HEK293 (cell line): ENCODE data around the gene LBX1.
A peak's percentile ranks its signal among the peaks of the same experiment; 100 is the strongest.

ENCODE experiments used
- FEZF1 ChIP-seq: fragments of 450-650 bp; formaldehyde crosslinking; IDR thresholded peaks from 2 replicates; pipeline ENCODE4 v1.5.1; 2016; ENCODE audit warnings: missing biosample characterization, missing genetic modification characterization
- HOXA7 ChIP-seq: sonication (generic); formaldehyde crosslinking; IDR thresholded peaks from 2 replicates; pipeline ENCODE4 v1.8.1; 2022; ENCODE audit warnings: missing genetic modification reagents, borderline replicate concordance
- KLF16 ChIP-seq: fragments of 450-650 bp; formaldehyde crosslinking; IDR thresholded peaks from 2 replicates; pipeline ENCODE4 v1.5.1; 2017; ENCODE audit warnings: missing biosample characterization, missing genetic modification characterization
- MEIS1 ChIP-seq: sonication (generic); formaldehyde crosslinking; IDR thresholded peaks from 2 replicates; pipeline ENCODE4 v1.8.1; 2022; ENCODE audit warnings: missing genetic modification reagents, mild to moderate bottlenecking, borderline replicate concordance
- OVOL3 ChIP-seq: fragments of 450-650 bp; formaldehyde crosslinking; IDR thresholded peaks from 2 replicates; pipeline ENCODE4 v1.5.1; 2016; ENCODE audit warnings: missing biosample characterization, missing genetic modification characterization
- RBAK ChIP-seq: fragments of 450-650 bp; formaldehyde crosslinking; IDR thresholded peaks from 2 replicates; pipeline ENCODE4 v1.5.1; 2016; ENCODE audit warnings: missing biosample characterization, missing genetic modification characterization
- SP2 ChIP-seq: fragments of 450-650 bp; formaldehyde crosslinking; IDR thresholded peaks from 2 replicates; pipeline ENCODE4 v1.5.1; 2016; ENCODE audit warnings: missing biosample characterization, missing genetic modification characterization
- ZBTB17 ChIP-seq: fragments of 450-650 bp; formaldehyde crosslinking; IDR thresholded peaks from 2 replicates; pipeline ENCODE4 v1.5.1; 2016; ENCODE audit warnings: missing biosample characterization, missing genetic modification characterization
- ZBTB7A ChIP-seq: fragments of 450-650 bp; formaldehyde crosslinking; IDR thresholded peaks from 2 replicates; pipeline ENCODE4 v1.5.1; 2016; ENCODE audit warnings: low read depth, missing biosample characterization, missing genetic modification characterization
- ZNF121 ChIP-seq: fragments of 450-650 bp; formaldehyde crosslinking; IDR thresholded peaks from 2 replicates; pipeline ENCODE4 v1.5.1; 2016; ENCODE audit warnings: missing biosample characterization, missing genetic modification characterization
- ZNF221 ChIP-seq: fragments of 450-650 bp; formaldehyde crosslinking; IDR thresholded peaks from 2 replicates; pipeline ENCODE4 v1.5.1; 2017; ENCODE audit warnings: missing biosample characterization, missing genetic modification characterization, borderline replicate concordance
- ZNF24 ChIP-seq: fragments of 450-650 bp; formaldehyde crosslinking; IDR thresholded peaks from 2 replicates; pipeline ENCODE4 v1.5.1; 2016; ENCODE audit warnings: missing biosample characterization, missing genetic modification characterization
- ZNF335 ChIP-seq: fragments of 450-650 bp; formaldehyde crosslinking; conservative IDR thresholded peaks from 2 replicates; pipeline ENCODE4 v1.5.1; 2016; ENCODE audit warnings: missing biosample characterization, missing genetic modification characterization
- ZNF433 ChIP-seq: fragments of 450-650 bp; formaldehyde crosslinking; IDR thresholded peaks from 2 replicates; pipeline ENCODE4 v1.5.1; 2016; ENCODE audit warnings: missing biosample characterization, missing genetic modification characterization, low read depth
- ZNF473 ChIP-seq: fragments of 450-650 bp; formaldehyde crosslinking; IDR thresholded peaks from 2 replicates; pipeline ENCODE4 v1.5.1; 2017; ENCODE audit warnings: missing biosample characterization, missing genetic modification characterization
- ZNF501 ChIP-seq: fragments of 450-650 bp; formaldehyde crosslinking; IDR thresholded peaks from 2 replicates; pipeline ENCODE4 v1.5.1; 2016; ENCODE audit warnings: missing biosample characterization, missing genetic modification characterization
- ZNF558 ChIP-seq: fragments of 450-650 bp; formaldehyde crosslinking; IDR thresholded peaks from 2 replicates; pipeline ENCODE4 v1.5.1; 2016; ENCODE audit warnings: missing biosample characterization, missing genetic modification characterization
- ZNF629 ChIP-seq: fragments of 450-650 bp; formaldehyde crosslinking; IDR thresholded peaks from 2 replicates; pipeline ENCODE4 v1.5.1; 2017; ENCODE audit warnings: missing biosample characterization, missing genetic modification characterization
- ZNF707 ChIP-seq: fragments of 450-650 bp; formaldehyde crosslinking; IDR thresholded peaks from 2 replicates; pipeline ENCODE4 v1.5.1; 2016; ENCODE audit warnings: missing biosample characterization, missing genetic modification characterization
- ZNF777 ChIP-seq: fragments of 450-650 bp; formaldehyde crosslinking; IDR thresholded peaks from 2 replicates; pipeline ENCODE4 v1.5.1; 2017; ENCODE audit warnings: missing biosample characterization, missing genetic modification characterization, borderline replicate concordance
- TF ChIP-seq, protein P1 (sequence below): fragments of 450-650 bp; formaldehyde crosslinking; IDR thresholded peaks from 2 replicates; pipeline ENCODE4; 2016; ENCODE audit warnings: missing biosample characterization, missing genetic modification characterization
- TF ChIP-seq, protein P2 (sequence below): fragments of 450-650 bp; formaldehyde crosslinking; IDR thresholded peaks from 2 replicates; pipeline ENCODE4 v1.5.1; 2016; ENCODE audit warnings: missing biosample characterization, missing genetic modification characterization
- TF ChIP-seq, protein P3 (sequence below): fragments of 450-650 bp; formaldehyde crosslinking; IDR thresholded peaks from 2 replicates; pipeline ENCODE4 v1.5.1; 2017; ENCODE audit warnings: missing biosample characterization, missing genetic modification characterization
- TF ChIP-seq, protein P4 (sequence below): fragments of 450-650 bp; formaldehyde crosslinking; IDR thresholded peaks from 2 replicates; pipeline ENCODE4 v1.5.1; 2016; ENCODE audit warnings: missing biosample characterization, missing genetic modification characterization
- TF ChIP-seq, protein P5 (sequence below): fragments of 450-650 bp; formaldehyde crosslinking; IDR thresholded peaks from 2 replicates; pipeline ENCODE4 v1.5.1; 2016; ENCODE audit warnings: missing biosample characterization, missing genetic modification characterization
- TF ChIP-seq, protein P6 (sequence below): fragments of 450-650 bp; formaldehyde crosslinking; IDR thresholded peaks from 2 replicates; pipeline ENCODE4 v1.5.1; 2017; ENCODE audit warnings: missing biosample characterization, missing genetic modification characterization
- TF ChIP-seq, protein P7 (sequence below): fragments of 450-650 bp; formaldehyde crosslinking; IDR thresholded peaks from 2 replicates; pipeline ENCODE4 v1.5.1; 2017; ENCODE audit warnings: missing biosample characterization, missing genetic modification characterization
- TF ChIP-seq, protein P8 (sequence below): fragments of 450-650 bp; formaldehyde crosslinking; IDR thresholded peaks from 2 replicates; pipeline ENCODE4 v1.5.1; 2016; ENCODE audit warnings: missing biosample characterization, missing genetic modification characterization

Gene LBX1

DNA sequence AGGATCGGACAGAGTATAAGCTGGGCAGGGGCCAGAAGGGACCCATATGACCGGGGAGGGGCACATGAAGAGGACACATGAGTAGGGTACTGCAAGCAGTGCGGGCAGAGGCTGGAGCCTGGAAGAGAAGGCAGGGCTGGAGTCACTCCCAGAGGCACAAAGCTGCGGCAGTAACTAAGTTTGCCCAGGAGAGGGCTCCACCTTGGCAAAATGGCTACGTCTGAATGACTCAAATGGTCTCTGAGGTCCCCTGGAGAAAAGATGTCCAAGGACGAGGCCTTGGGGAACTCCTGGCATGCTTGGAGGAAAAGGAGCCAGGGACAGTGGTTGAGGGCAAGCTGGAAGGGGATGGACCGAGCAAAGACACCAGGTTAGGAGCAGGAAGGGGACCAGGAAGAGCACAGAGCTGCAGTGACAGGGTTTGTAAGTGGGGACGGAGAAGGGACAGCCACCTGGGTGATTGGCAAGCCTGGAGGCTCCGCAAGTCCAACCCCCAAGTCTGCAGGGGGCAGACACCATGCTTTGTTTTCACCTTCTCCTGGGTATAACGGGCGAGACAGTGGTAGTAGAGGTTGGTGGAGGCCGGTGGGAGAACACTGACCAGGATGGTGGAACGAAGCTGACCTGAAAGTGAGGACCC, 43.1 kb upstream of the LBX1 start (continued):
- peak; percentile 91 for TF ChIP-seq ZBTB17 (tag by site-specific recombination)
- TF ChIP-seq ZNF121 (tag by site-specific recombination): no peak
- no peak for TF ChIP-seq SP2 (tag by site-specific recombination)
- no peak for TF ChIP-seq RBAK
- TF ChIP-seq ZNF221 (tag by site-specific recombination): no peak
- no peak for TF ChIP-seq ZNF473 (tag by site-specific recombination)
- TF ChIP-seq, protein P1, sequence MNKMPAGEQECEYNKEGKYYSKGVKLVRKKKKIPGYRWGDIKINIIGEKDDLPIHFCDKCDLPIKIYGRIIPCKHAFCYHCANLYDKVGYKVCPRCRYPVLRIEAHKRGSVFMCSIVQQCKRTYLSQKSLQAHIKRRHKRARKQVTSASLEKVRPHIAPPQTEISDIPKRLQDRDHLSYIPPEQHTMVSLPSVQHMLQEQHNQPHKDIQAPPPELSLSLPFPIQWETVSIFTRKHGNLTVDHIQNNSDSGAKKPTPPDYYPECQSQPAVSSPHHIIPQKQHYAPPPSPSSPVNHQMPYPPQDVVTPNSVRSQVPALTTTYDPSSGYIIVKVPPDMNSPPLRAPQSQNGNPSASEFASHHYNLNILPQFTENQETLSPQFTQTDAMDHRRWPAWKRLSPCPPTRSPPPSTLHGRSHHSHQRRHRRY (tag by site-specific recombination): no peak
- TF ChIP-seq FEZF1 (tag by site-specific recombination): no peak
- TF ChIP-seq ZNF24 (tag by site-specific recombination): 0 out of 2 replicates have a peak, but pooled peaks have one; percentile 44
- no peak for TF ChIP-seq ZBTB7A (tag by site-specific recombination)
- TF ChIP-seq, protein P2, sequence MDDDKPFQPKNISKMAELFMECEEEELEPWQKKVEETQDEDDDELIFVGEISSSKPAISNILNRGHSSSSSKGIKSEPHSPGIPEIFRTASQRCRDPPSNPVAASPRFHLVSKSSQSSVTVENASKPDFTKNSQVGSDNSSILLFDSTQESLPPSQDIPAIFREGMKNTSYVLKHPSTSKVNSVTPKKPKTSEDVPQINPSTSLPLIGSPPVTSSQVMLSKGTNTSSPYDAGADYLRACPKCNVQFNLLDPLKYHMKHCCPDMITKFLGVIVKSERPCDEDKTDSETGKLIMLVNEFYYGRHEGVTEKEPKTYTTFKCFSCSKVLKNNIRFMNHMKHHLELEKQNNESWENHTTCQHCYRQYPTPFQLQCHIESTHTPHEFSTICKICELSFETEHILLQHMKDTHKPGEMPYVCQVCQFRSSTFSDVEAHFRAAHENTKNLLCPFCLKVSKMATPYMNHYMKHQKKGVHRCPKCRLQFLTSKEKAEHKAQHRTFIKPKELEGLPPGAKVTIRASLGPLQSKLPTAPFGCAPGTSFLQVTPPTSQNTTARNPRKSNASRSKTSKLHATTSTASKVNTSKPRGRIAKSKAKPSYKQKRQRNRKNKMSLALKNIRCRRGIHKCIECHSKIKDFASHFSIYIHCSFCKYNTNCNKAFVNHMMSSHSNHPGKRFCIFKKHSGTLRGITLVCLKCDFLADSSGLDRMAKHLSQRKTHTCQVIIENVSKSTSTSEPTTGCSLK (tag by site-specific recombination): no peak
- TF ChIP-seq, protein P3, sequence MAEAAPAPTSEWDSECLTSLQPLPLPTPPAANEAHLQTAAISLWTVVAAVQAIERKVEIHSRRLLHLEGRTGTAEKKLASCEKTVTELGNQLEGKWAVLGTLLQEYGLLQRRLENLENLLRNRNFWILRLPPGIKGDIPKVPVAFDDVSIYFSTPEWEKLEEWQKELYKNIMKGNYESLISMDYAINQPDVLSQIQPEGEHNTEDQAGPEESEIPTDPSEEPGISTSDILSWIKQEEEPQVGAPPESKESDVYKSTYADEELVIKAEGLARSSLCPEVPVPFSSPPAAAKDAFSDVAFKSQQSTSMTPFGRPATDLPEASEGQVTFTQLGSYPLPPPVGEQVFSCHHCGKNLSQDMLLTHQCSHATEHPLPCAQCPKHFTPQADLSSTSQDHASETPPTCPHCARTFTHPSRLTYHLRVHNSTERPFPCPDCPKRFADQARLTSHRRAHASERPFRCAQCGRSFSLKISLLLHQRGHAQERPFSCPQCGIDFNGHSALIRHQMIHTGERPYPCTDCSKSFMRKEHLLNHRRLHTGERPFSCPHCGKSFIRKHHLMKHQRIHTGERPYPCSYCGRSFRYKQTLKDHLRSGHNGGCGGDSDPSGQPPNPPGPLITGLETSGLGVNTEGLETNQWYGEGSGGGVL (tag by site-specific recombination): no peak
- no peak for TF ChIP-seq MEIS1 (CRISPR knock-in tag)
- TF ChIP-seq, protein P4, sequence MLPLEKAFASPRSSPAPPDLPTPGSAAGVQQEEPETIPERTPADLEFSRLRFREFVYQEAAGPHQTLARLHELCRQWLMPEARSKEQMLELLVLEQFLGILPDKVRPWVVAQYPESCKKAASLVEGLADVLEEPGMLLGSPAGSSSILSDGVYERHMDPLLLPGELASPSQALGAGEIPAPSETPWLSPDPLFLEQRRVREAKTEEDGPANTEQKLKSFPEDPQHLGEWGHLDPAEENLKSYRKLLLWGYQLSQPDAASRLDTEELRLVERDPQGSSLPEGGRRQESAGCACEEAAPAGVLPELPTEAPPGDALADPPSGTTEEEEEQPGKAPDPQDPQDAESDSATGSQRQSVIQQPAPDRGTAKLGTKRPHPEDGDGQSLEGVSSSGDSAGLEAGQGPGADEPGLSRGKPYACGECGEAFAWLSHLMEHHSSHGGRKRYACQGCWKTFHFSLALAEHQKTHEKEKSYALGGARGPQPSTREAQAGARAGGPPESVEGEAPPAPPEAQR: no peak
- TF ChIP-seq, protein P5, sequence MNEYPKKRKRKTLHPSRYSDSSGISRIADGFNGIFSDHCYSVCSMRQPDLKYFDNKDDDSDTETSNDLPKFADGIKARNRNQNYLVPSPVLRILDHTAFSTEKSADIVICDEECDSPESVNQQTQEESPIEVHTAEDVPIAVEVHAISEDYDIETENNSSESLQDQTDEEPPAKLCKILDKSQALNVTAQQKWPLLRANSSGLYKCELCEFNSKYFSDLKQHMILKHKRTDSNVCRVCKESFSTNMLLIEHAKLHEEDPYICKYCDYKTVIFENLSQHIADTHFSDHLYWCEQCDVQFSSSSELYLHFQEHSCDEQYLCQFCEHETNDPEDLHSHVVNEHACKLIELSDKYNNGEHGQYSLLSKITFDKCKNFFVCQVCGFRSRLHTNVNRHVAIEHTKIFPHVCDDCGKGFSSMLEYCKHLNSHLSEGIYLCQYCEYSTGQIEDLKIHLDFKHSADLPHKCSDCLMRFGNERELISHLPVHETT (tag by site-specific recombination): no peak
- no peak for TF ChIP-seq ZNF433
- no peak for TF ChIP-seq ZNF501 (tag by site-specific recombination)
- TF ChIP-seq ZNF777 (tag by site-specific recombination): no peak
- 0 out of 2 replicates have a peak, but pooled peaks have one; percentile 28 for TF ChIP-seq ZNF629
- TF ChIP-seq KLF16 (tag by site-specific recombination): no peak
- no peak for TF ChIP-seq ZNF707 (tag by site-specific recombination)
- TF ChIP-seq, protein P6, sequence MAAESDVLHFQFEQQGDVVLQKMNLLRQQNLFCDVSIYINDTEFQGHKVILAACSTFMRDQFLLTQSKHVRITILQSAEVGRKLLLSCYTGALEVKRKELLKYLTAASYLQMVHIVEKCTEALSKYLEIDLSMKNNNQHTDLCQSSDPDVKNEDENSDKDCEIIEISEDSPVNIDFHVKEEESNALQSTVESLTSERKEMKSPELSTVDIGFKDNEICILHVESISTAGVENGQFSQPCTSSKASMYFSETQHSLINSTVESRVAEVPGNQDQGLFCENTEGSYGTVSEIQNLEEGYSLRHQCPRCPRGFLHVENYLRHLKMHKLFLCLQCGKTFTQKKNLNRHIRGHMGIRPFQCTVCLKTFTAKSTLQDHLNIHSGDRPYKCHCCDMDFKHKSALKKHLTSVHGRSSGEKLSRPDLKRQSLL (tag by site-specific recombination): no peak
- TF ChIP-seq OVOL3 (tag by site-specific recombination): no peak
- TF ChIP-seq ZNF335: peak; percentile 98
- no peak; the same call in 1 of the 2 replicates for TF ChIP-seq ZNF558 (tag by site-specific recombination)
- TF ChIP-seq, protein P7, sequence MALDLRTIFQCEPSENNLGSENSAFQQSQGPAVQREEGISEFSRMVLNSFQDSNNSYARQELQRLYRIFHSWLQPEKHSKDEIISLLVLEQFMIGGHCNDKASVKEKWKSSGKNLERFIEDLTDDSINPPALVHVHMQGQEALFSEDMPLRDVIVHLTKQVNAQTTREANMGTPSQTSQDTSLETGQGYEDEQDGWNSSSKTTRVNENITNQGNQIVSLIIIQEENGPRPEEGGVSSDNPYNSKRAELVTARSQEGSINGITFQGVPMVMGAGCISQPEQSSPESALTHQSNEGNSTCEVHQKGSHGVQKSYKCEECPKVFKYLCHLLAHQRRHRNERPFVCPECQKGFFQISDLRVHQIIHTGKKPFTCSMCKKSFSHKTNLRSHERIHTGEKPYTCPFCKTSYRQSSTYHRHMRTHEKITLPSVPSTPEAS (tag by site-specific recombination): no peak
- no peak for TF ChIP-seq HOXA7 (CRISPR knock-in tag)
- TF ChIP-seq, protein P8, sequence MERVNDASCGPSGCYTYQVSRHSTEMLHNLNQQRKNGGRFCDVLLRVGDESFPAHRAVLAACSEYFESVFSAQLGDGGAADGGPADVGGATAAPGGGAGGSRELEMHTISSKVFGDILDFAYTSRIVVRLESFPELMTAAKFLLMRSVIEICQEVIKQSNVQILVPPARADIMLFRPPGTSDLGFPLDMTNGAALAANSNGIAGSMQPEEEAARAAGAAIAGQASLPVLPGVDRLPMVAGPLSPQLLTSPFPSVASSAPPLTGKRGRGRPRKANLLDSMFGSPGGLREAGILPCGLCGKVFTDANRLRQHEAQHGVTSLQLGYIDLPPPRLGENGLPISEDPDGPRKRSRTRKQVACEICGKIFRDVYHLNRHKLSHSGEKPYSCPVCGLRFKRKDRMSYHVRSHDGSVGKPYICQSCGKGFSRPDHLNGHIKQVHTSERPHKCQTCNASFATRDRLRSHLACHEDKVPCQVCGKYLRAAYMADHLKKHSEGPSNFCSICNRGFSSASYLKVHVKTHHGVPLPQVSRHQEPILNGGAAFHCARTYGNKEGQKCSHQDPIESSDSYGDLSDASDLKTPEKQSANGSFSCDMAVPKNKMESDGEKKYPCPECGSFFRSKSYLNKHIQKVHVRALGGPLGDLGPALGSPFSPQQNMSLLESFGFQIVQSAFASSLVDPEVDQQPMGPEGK (tag by site-specific recombination): no peak
